Activated CD8-positive, alpha-beta memory T cell treated with anti-CD3 and anti-CD28 coated beads for 4 hours (primary cell): Measurements from ENCODE around the gene TBL3.

Source experiments
- DNase-seq, 2 donors: peaks; one replicate each; pipeline ENCODE4 v3.0.0-alpha.2; 2020; ENCODE audit warnings: low read depth in 2 of 2

Gene TBL3

DNA sequence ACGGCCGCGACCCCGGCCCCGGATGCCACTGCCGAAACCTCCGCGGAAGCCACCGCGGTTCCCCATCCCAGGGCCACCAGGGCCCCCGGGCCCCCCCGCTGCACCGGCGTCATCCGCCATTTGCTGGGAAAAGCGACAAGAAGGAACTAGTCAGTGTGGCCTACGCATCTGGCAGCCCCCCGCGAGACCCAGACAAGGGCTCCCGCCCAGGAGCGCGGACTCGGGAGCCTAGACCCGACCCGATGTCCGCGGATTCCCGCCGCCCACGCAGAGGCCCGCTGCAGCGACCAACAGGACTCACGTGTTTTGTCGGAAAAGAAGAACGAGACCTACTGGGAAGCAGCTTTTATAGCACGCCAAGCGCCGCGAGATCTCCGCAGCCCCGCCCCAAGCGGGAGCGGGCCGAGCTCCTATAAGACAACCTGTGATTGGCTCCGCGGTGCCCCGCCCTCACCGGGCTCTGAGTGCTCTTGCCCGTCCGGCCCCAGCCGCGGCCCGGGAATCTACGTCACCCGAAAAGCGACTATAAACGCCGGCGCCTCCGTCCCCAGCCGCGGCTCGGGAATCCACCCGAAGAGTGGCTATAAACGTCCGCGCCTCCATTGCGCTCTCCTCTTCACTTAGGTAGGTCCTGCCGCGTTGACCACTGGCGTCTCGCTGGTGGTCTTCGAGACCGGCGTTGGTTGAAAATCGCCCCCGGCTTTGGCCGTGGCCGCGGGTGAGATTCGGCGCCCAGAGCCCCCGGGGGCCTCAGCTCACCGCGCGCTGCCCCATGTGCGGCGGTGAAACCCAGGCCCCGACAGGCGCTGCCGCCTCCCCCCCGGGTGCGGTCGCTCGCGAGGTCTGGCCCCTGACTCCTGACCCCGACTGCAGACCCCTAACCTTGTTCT is 7.1 kb upstream of the TBL3 start, which contains the start of gene RPS2:
TSS of gene RPS2 (minus strand) at position 321 of the 890 bp plus-strand sequence. CDS start at position 120, 201 bp downstream.
- peak; percentile 96 for DNase-seq

DNA sequence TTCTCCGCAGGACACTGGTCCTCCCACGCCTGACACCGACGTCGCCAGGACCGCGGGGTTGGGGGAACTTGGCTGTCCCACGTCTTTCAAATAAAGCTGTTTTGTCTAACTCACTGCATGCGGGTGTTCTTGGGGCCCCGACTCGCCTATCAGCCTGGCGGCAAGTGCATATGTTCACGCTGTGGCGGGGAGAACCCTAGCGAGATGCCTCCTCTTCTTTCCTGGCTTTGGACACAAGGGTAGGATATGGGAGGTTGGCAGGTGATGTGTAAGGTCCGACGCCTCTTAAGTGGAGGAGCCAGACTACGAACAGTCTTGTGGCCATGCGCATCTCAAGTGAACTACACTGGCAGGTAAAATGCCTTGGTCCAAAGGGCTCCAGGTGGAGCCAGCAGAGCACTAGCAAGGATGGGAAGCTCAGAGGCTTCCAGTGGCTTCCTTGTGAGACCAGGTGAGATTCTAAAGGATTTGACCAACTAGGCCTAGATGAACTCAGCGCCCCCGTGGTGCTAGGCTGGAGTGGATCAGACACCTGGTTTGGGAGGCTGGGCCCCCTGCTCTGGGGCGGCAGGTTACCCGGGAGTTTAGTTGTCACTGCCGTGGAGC is 6.4 kb upstream of the TBL3 start:
- no peak for DNase-seq

DNA sequence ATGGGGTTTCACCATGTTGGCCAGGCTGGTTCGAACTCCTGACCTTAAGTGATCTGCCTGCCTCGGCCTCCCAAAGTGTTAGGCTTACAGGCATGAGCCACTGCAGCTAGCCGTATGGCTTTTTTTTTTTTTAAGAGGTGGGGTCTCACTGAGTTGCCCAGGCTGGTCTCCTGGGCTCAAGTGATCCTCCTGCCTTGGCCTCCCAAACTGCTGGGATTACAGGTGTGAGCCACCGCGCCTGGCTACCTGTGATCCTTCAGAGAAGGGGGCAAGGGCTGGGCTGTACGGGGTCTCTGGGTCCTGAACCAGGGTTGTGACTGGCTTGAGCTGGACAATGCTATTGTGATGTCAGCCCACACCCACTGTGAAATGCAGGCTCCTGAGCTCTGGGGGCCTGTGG is 5.4 kb upstream of the TBL3 start, which contains the start of gene RNF151:
TSS of gene RNF151 (plus strand) at position 397 of the 400 bp plus-strand sequence. CDS start 26 bp downstream, outside the sequence.
- no peak for DNase-seq

DNA sequence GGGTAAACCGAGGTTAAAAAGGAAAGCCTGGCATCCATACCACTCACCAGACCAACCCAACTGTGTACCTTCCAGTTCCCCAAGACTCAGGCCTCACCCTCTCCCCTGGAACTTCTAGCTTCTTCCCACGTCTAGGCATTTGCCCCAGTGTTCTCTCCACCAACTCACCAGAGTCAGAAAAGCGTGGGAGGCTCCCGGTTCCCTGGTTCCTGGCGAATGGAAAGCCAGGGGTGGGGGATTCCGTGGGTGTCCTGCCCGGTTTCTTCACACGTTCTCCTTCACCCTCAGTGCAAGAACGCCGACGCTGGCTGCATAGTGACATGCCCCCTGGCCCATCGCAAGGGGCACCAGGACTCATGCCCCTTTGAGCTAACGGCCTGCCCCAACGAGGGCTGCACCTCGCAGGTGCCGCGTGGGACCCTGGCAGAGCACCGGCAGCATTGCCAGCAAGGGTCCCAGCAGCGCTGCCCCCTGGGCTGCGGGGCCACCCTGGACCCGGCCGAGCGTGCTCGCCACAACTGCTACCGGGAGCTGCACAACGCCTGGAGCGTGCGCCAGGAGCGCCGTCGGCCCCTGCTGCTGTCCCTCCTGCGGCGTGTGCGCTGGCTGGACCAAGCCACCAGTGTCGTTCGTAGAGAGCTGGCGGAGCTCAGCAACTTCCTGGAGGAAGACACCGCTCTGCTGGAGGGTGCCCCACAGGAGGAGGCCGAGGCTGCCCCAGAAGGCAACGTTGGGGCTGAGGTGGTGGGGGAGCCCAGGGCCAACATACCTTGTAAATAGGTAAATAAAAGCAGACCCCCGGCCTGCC is 3.5 kb upstream of the TBL3 start:
- no peak for DNase-seq

DNA sequence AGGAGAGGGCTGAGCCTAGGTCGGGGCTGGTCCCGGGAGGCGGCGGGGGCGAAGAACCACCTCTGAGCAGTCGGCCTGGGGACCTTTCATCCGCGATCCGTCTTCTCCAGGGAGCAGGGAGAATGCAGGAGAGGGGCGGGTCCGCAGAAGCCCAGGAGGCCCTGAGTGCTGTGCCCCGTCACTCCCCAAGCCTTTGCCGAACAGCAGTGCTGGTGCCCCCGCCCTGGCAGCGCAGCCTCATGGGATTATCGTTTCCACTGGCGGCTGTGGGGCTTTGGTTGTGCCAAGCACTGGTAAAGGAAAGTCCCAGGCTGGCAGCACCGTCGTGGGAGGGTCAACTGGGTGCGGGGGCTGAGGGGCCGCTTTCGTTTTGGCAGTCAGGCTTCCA is 631 bp downstream of the TBL3 start:
- no peak for DNase-seq

DNA sequence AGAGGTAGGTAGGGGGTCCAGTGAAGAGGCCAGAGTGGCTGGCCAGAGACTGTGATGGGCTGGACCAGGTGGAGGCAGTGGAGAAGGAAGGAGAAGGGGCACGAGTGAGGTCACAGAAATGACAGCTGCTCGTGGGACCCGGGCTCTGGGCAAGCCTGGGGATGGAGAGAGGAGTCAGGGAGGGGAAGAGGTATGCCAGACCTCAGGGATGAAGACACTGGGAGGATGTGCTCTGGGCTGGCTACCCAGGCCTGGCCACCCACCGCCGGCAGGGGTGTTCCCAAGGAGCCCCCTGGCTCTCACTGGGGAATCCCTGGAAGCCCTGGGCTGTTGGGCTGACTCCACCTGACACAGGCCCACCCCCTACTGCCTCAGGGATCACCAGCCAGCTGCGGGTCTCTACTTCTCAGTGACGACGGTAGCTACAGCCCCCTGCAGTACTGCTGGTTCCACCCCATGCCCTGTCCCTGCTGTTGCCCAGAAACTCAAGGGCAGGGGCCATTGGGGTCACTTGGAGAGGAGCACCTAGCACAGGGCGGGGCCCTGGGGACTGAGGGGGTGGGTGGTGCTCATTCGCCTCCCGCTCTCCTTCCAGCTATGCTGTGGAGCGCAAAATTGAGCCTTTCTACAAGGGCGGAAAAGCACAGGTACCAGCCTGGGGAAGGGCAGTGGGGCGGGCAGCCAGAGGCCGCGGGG is 1.8 kb downstream of the TBL3 start:
- DNase-seq: no peak

DNA sequence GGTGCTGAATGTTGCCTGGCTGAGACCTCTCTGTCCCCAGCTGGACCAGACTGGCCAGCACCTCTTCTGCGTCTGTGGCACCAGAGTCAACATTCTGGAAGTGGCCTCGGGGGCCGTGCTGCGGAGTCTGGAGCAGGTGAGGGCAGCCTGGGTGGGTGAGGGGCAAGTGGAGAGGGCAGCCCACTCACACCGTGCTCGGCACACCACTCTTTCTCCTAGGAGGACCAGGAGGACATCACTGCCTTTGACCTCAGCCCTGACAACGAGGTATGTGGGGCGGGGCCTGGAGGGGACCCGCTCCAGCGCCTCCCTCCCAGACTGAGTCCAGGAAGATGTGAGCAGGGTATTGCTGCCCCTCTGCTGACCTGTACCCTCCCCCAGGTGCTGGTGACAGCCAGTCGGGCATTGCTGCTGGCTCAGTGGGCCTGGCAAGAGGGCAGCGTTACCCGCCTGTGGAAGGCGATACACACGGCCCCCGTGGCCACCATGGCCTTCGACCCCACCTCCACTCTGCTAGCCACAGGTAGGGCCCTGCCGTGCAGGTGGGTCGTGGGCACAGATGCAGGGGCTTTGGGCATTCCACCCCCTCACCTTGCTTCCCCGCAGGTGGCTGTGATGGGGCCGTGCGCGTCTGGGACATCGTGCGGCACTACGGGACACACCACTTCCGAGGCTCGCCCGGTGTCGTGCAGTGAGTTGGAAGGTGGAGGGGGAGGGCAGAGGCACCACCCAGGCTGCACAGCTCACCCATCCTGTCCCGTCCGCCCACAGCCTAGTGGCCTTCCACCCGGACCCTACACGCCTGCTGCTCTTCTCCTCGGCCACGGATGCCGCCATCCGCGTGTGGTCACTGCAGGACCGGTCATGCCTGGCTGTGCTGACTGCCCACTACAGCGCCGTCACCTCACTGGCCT is 2.6 kb downstream of the TBL3 start:
- no peak for DNase-seq

DNA sequence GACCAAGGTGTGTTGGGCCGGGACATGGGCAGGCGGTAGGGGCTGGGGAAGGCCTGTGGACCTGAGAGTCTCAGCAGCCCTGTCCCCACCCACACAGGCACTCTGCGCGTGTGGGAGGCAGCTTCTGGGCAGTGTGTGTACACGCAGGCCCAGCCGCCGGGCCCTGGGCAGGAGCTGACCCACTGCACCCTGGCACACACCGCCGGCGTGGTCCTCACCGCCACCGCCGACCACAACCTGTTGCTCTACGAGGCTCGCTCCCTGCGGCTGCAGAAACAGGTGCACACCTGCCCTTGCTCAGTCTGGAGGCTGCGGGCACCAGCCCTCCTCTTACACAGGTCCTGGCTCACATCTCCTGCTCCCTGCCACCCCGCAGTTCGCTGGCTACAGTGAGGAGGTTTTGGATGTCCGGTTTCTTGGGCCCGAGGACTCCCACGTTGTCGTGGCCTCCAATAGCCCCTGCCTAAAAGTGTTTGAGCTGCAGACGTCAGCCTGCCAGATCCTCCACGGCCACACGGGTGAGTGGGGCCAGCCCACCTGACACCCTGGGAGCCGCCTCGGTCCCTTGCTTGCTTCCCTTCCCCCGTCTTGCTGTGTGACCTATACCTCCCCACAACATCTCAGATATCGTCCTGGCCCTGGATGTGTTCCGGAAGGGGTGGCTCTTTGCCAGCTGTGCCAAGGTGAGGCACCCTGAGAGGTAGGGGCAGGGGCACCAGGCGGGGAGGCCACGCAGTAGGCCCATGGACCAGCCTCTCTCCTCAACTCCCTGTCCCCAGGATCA is 3.8 kb downstream of the TBL3 start:
- no peak for DNase-seq

DNA sequence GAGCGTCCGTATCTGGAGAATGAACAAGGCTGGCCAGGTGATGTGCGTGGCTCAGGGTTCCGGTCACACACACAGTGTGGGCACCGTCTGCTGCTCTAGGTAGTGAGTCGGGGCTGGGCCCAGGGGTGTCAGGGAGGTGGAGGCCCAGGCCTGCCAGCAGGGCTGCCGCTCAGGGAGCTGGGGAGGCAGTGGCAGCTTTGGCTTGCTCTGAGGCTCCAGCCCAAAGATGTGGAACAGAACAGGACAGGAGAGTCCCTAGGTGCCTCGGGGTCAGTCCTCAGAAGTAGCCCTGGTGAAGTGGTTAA is 4.3 kb downstream of the TBL3 start:
- no peak for DNase-seq

DNA sequence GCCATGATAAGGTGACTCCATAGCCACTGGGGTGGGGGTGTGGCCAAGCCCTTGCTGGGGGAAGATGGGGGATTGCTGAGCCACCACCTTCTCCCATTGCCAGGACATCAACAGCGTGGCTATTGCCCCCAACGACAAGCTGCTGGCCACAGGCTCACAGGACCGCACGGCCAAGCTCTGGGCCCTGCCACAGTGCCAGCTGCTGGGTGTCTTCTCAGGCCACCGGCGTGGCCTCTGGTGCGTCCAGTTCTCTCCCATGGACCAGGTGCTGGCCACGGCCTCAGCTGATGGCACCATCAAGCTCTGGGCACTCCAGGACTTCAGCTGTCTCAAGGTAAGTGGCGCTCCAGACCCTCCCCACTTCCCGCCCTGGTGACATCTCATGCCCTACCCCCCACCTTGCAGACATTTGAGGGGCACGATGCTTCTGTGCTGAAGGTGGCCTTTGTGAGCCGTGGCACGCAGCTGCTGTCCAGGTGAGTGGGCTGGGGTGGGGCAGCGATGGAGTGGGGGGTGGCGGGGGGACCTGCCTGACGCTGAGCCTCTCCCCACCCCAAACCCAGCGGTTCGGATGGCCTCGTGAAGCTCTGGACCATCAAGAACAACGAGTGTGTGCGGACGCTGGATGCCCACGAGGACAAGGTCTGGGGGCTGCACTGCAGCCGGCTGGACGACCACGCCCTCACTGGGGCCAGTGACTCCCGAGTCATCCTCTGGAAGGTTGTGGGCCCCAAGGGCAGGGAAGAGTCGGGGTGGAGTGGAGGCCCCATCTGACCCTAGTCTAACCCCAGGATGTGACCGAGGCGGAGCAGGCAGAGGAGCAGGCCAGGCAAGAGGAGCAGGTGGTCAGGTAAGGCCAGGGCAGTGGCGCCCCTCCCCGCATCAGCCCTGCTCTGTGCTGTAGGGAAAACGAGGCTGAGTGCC is 5.4 kb downstream of the TBL3 start:
- DNase-seq: no peak

DNA sequence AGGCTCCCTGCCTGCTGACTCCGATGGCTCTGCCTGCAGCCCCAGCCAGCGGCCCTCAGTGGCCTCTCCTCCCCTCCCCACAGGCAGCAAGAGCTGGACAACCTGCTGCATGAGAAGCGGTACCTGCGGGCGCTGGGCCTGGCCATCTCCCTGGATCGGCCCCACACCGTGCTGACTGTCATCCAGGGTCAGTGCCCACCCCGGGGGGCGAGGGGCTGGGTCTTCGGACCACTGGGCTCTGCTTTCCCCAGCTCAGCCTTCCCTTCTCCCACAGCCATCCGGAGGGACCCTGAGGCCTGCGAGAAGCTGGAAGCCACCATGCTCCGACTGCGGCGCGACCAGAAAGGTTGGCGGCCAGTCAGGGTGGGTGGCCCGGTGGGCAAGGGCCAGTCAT is 6.0 kb downstream of the TBL3 start:
- DNase-seq: no peak

DNA sequence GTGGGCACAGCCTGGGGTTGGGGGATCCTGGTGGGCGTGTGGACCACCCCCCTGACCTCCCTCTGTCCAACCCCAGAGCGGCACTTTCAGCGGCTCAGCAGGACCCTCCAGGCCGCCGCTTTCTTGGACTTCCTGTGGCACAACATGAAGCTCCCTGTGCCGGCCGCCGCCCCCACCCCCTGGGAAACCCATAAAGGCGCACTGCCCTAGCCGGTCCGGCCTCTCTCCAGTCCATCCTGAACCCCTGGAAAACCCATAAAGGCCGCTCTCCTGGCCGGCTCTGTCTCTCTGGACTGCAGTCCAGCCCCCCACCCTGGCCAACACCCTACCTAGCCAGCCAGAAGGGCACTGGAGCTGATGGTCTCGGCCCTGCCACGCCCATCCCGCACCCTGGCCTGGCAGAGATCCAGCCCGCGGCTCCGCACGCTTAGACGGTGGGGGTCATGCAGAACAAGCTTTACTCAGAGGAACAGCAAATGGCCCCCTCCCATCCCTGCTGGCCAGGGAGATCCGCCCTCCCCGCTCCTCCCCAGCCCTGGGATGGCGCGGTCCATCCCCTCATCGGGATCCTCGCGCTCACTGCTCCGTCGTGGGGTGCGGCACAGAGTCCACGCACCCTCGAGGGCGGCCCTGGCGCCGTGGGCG is 6.7 kb downstream of the TBL3 start:
- DNase-seq: no peak

DNA sequence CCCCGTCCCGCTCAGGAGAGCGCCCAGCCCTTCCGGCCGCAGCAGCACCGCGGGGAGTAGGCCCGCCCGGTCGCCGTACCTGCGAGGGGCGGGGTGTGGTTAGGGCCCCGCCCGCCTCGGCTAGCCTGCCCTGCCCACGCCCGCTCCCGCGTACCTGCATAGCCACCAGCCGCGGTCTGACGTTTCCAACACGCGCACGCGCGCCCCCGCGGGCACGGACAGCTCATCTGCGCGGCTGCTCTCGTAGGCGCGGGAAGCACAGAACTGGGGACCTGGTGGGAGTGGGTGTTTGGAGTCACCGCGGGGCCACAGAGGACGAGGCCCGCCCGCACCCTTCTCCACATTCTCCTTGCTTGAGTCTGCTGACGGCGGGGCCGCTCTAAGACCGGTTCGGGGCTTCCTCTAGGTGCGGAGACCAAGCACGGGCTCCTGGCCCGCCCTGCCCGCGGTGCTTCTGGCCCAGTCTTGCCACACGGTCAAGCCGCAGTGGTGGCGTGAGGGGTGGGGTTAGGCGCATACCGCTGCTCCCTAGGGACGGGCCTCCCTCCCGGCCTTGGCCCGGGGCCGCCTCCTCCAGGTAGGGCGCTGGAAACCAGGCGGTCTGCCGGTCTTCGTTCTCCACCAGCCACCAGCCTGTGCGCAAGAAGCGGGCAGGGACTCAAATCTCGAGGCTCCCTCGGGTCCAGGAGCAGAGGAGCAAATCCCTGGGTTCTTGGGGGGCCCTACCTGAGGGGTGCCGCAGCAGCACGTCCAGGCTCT is 7.6 kb downstream of the TBL3 start:
- no peak for DNase-seq

DNA sequence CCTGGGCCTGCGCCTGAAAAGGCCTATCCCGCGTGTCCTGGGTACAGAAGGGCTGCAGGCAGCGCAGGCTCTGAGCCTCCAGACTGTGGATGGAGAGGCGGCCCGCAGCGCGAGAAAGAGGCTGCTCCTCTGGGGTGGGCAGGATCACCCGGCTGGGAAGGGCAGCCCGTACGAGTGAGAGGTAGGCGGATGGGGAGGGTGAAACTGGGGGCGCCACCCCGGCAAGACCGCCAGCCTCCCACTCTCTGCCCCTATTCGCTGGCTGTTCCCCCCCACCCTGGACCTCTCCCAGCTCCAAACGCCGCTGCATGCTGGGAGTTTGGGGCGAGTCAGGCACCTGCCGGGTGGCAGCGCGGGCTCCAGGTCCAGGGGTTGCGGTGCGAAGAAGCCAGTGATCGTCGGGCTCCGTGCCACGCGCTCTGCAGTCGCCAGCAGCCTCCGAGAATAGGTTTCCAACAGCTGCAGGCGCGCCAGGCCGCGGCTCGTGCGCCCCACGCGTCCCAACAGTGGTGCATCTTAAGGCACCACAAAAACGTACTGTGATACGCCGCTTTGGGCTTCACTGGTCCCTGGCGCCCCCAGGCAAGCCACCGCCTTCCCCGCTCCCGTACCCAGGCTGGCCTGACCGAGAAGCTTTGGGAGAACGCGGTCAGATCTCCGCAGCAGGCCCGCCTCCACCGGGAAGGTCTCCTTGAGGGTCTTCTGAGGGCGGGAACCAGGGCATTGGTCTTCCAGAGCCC is 8.3 kb downstream of the TBL3 start:
- DNase-seq: no peak

DNA sequence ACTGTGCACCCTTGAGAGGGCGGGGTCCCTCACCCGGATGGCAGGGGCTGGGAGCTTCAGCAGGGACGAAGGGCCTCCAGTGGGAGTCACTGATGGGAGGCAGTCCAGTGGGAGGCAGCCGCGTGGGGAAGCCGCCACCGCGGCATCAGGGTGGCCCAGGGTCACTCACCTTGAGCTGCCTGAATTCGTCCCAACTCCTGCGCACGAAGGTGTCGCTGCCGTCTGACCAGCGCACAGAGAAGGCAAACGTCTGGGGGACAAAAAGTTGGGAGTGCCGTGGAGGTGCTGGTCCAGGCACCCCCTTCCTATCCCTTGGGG is 8.9 kb downstream of the TBL3 start:
- no peak for DNase-seq

DNA sequence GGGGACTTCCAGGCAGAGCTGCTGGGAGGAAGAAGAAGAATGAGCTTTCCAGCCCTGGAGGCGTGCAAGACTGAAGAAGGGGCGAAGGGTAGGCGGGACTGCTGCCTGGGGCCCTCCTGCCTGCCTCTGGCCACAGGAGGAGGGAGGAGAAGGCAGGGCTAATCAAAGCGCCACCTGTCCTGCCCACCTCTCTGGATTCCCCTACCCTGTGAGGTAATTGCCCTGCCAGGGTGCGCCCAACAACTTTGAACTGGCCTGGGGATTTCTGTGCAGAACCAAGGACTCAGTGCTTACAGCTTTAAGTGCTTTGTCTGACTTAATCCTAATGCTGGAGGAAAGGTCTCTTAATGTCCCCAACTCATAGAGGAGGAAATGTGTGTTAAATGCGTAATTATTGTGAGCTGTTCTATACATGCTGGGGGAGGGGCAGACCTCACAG is 9.6 kb downstream of the TBL3 start, which contains the start of gene NOXO1:
TSS of gene NOXO1 (minus strand) at position 72 of the 439 bp plus-strand sequence. CDS start 290 bp downstream, outside the sequence.
- DNase-seq: no peak

DNA sequence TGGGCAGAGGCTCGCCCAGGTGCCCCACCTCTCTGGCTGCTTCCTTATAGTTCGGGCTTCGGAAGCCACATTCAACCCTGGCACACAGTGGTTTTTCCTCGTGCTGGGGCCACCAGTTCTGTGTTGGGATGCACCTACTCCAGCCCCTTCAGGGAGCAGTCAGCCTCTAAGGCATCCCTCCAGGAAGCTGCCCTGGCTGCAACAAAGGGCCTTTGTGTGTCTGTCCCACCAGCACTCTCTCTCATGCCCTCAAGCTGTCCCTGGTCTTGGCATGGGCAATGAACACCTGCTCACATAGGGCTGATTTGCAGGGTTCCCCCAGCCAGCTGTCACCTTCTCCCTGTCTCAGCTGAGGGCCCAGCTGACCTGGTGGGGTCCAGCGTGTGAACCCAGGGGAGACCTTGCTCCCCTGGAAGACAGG is 10.2 kb downstream of the TBL3 start:
- no peak for DNase-seq
